Heart right ventricle (tissue), 16 donors: ENCODE results near the gene DPYSL3. TPM values are rescaled to one million over a fixed set of nuclear protein-coding genes. Genes with fewer than 3 reads are reported as not detected.

Experiments
- ATAC-seq, 8 donors: fragments of 200-7000 bp; cut with Tn5 transposase; one replicate each; pipeline ENCODE4 v1.9.1; 2020; ENCODE audit warnings: mild to moderate bottlenecking in 8 of 8, moderate library complexity in 8 of 8, moderate number of reproducible peaks in 1 of 8
- DNase-seq, 2 donors: peaks; one replicate each; pipeline ENCODE4 v3.0.0-alpha.2; 2020
- H3K27ac ChIP-seq, 10 donors: fragments of 200-600 bp; sonication (generic) in 2 of 10; one replicate each; pipeline versions ENCODE4 v1.5.0 to v1.8.0; 2020 to 2022; ENCODE audit warnings: mild to moderate bottlenecking in 3 of 10
- H3K27me3 ChIP-seq, 7 donors: fragments of 200-600 bp; one replicate each; pipeline ENCODE4 v1.8.0; 2021 to 2022; ENCODE audit warnings: mild to moderate bottlenecking in 2 of 7
- H3K36me3 ChIP-seq, 9 donors: fragments of 200-600 bp; sonication (generic) in 1 of 9; one replicate each; pipeline versions ENCODE4 v1.5.0 to v1.8.0; 2020 to 2022; ENCODE audit warnings: mild to moderate bottlenecking in 2 of 9
- H3K4me1 ChIP-seq, 9 donors: fragments of 200-600 bp; sonication (generic) in 1 of 9; one replicate each; pipeline versions ENCODE4 v1.5.0 to v1.8.0; 2020 to 2022; ENCODE audit warnings: mild to moderate bottlenecking in 4 of 9
- H3K4me3 ChIP-seq, 10 donors: fragments of 200-600 bp; sonication (generic) in 2 of 10; one replicate each; pipeline versions ENCODE4 v1.5.0 to v1.8.0; 2020 to 2022; ENCODE audit warnings: mild to moderate bottlenecking in 7 of 10, moderate library complexity in 2 of 10
- H3K9me3 ChIP-seq, 11 donors: fragments of 200-600 bp in 10 of 11; sonication (generic) in 2 of 11; one replicate each; pipeline versions ENCODE4 v1.5.0 to v1.8.0; 2013 to 2022; ENCODE audit warnings: mild to moderate bottlenecking in 2 of 11, control low read depth in 1 of 11, moderate library complexity in 1 of 11
- WGBS, 2 donors: extraction: QIAGEN DNeasy Blood & Tissue Kit; methylation state at CpG; one replicate each; pipeline ENCODE4 v1.1.7; 2013; ENCODE audit warnings: inconsistent platforms in 1 of 2; 5-methylcytosine and 5-hydroxymethylcytosine counted together
- intact Hi-C, 10 donors: fragments of 100-400 bp; cut with DNase I; formaldehyde crosslinking; loops; one replicate each; pipeline versions ENCODE4 v1.11.1 to v1.14.2; 2022
- polyA plus RNA-seq, 2 donors: library from polyadenylated mRNA; stranded (reverse); fragments of 200-250 nt; gene quantifications; one replicate each; pipeline ENCODE4 v1.2.3, GENCODE V29; 2013
- total RNA-seq, 10 donors: library from RNA; stranded (reverse); fragmentation: NEBNext Ultra II Directional in 3 of 10; extraction: Animal tissue kit (Norgen Biotek cat#: 25700) in 3 of 10; gene quantifications; one replicate each; pipeline versions ENCODE4 v1.2.1 to v1.2.4, GENCODE V29; 2021 to 2023
- TF ChIP-seq, protein P1 (sequence below), 9 donors: fragments of 200-600 bp; sonication (generic) in 2 of 9; IDR thresholded peaks; one replicate each; pipeline versions ENCODE4 v1.5.0 to v1.8.0; 2021 to 2022; ENCODE audit warnings: antibody characterized with exemption in 9 of 9, mild to moderate bottlenecking in 5 of 9, moderate library complexity in 1 of 9
- donor health status: Arrhythmogenic right ventricular cardiomyopathy.
- donor health status: ischemic (EF 13 %, LVEDD 7.1; RV severe dilation, severe dysfunction).
- donor health status: healthy with polysubstance abuse.
- donor health status: DM: no; HTN: yes; CAD: no.
- donor health status: DM: no; HTN: no; CAD: no.
- donor health status: ischemic (EF 25% LVEDD 6.9; RV normal size, moderate dysfunction).
- donor health status: ischemic (EF 25% LVEDD 5.7; RV mildly dilated, moderate dysfunction).
- donor health status: healthy.
- donor health status: DM: yes; HTN: yes; CAD: no.
- donor health status: Ischemic cardiomyopathy.
- donor health status: ischemic (EF 35%, LVEDD 5.7; RV mildly dilated, moderate dysfunction).
- donor health status: nonischemic (EF 11% LVEDD 7.7; RV severe dilation, severe dysfunction).
- donor health status: DM: yes; HTN: yes; CAD: no.
- donor health status: PGD.
- donor health status: ischemic (EF 29% LVEDD 5.4; RV normal size, mild dysfunction).
- donor health status: nonischemic (EF 23%, LVEDD 6.1; RV moderate dilation, normal function).

DPYSL3 gene
- total and polyA plus RNA-seq, 12 donors, result 15.2 to 27.4 (median 20.3) TPM

DNA sequence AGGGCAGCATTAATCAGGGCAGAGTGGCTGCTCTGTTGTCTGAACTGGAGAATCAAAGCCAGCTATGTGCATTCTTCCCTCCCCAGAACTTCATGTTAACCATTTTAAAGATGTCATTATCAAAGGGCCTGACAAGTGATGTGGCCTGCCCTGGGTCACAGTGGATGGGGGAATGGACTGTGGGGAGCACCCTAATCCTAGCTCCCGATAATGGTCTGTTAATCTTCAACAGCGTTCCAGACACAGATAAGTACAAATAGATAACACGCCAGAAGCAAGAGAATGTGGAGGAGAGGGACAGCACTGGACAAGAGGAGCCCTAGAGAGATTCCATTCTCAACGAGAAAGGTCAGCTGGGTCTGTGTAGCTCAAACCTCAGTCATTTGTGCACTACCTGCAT is 77.5 kb downstream of the DPYSL3 start:
- WGBS, 2 donors, result 45 to 46% methylated on average over 4 of the region's 4 CpGs
- TF ChIP-seq, protein P1, sequence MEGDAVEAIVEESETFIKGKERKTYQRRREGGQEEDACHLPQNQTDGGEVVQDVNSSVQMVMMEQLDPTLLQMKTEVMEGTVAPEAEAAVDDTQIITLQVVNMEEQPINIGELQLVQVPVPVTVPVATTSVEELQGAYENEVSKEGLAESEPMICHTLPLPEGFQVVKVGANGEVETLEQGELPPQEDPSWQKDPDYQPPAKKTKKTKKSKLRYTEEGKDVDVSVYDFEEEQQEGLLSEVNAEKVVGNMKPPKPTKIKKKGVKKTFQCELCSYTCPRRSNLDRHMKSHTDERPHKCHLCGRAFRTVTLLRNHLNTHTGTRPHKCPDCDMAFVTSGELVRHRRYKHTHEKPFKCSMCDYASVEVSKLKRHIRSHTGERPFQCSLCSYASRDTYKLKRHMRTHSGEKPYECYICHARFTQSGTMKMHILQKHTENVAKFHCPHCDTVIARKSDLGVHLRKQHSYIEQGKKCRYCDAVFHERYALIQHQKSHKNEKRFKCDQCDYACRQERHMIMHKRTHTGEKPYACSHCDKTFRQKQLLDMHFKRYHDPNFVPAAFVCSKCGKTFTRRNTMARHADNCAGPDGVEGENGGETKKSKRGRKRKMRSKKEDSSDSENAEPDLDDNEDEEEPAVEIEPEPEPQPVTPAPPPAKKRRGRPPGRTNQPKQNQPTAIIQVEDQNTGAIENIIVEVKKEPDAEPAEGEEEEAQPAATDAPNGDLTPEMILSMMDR (IDR thresholded peaks at IDR 0.05), result no peak
- no peaks in the 10 kb centered on the region for H3K36me3 ChIP-seq
- no peaks in the 10 kb centered on the region for H3K27me3 ChIP-seq
- H3K4me3 ChIP-seq, result no peak overlapping the region
- intact Hi-C loops, result no loop called here
- H3K4me1 ChIP-seq, result peaks cover 0 to 74% (median 26%) of the 10 kb centered on the region in 9 donors
- H3K9me3 ChIP-seq, result no peaks in the 10 kb centered on the region
- DNase-seq (no peak), ATAC-seq (peak in 1 of 8 donors; percentile 27)
- peak overlapping the region in 1 of 10 donors; percentile 2 for H3K27ac ChIP-seq

DNA sequence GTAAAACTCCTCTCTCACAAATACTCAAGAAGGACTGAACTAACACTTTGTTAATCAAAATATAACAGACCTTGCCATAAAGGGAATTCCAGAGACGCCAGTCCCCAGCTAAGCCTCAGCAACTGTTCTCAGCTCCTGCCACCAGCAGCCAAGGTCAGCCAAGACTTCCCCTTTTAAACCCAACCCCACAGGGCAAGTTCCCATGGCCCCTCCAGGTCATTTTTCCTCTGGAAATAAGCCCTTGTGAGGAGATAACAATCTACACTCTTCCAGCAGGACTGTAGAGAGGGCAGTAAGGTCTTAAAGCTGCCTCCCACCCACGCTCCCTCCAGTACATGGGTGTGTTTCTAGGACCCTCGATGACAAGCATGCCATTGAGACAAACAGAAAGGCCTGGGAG is 78.3 kb downstream of the DPYSL3 start:
- TF ChIP-seq, protein P1 (IDR thresholded peaks at IDR 0.05), result no peak
- Histone ChIP-seq H3K27me3 (no peaks in the 10 kb centered on the region), H3K27ac (peak overlapping the region in 1 of 10 donors; percentile 8), H3K4me1 (peaks cover 0 to 70% (median 24%) of the 10 kb centered on the region in 9 donors), H3K36me3 (no peaks in the 10 kb centered on the region), H3K9me3 (no peaks in the 10 kb centered on the region), H3K4me3 (no peak overlapping the region)
- 62 to 72% methylated on average over 3 of the region's 3 CpGs for WGBS, 2 donors
- intact Hi-C loops, result no loop called here
- ATAC-seq (no peak), DNase-seq (no peak)

DNA sequence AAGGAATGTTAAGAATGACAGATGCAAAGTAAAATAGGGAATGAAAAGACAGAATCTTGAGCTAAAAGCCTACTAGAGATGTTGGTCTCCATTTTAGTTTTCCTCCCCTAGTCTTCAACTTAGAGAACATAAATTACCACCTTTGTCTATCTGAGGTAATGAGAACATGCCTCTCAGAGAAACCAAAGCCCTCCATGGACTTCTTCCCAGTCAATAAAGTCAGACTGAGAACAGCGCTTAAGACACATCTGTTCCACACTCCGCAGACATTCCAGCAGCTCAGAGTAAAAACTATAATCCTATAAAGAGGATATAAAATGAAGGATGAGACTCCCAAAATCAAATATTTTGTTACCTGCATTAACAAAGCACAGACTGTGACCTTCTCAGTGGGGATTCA is 79.2 kb downstream of the DPYSL3 start:
- WGBS, 2 donors, result 89 to 90% methylated on average over 2 of the region's 2 CpGs
- TF ChIP-seq, protein P1 (IDR thresholded peaks at IDR 0.05), result no peak
- H3K4me3 ChIP-seq, result no peak overlapping the region
- no peaks in the 10 kb centered on the region for H3K36me3 ChIP-seq
- no peaks in the 10 kb centered on the region for H3K9me3 ChIP-seq
- no peaks in the 10 kb centered on the region for H3K27me3 ChIP-seq
- H3K4me1 ChIP-seq, result peaks cover 0 to 65% (median 19%) of the 10 kb centered on the region in 9 donors
- DNase-seq, result no peak
- H3K27ac ChIP-seq, result no peak overlapping the region
- no peak for ATAC-seq
- intact Hi-C loops, result no loop called here

DNA sequence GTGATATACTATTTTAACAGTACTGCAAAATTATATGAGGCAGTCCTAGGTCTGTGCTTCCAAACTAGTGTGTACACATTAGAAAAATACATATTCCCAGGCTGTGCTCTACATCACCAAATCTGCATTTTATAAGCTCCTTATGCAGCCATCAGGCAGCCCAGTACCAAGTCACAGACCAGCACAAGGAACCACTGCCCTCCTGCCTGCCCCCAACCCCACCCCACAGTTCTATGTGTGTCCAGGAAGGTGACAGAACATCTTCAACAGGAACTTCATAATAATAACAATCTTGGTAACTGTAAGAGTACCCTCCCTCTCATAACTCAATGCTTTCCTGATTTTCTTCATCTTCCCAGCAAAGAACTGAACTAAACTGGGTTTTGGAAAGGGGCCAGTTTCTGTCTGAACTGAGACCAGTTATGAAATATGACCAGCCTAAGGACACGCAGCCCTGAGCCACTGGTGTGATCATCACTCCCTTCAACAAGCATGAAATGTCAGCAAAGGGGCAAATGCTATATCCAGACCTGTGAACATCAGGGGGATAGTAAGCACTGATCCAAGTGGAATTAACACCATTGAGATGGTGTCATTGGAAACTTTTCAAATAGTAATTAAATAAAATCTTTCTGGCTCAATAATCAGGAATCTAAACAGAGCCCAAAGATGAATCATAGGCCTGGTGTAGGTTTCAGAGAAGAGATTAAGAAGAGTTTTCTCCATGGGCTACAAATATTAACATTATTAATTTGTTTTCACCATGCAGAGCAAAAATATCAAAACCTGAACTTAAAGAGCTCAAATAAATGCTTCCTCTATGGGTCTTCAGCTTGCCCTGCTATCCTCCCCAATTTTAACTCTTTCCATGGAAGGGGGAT is 82.1 kb downstream of the DPYSL3 start:
- Histone ChIP-seq H3K9me3 (no peaks in the 10 kb centered on the region), H3K4me1 (peaks cover 0 to 47% (median 19%) of the 10 kb centered on the region in 9 donors), H3K4me3 (no peak overlapping the region), H3K27ac (peak overlapping the region in 2 of 10 donors; percentile 10 to 41), H3K27me3 (no peaks in the 10 kb centered on the region), H3K36me3 (peaks cover 0 to 22% (median 0%) of the 10 kb centered on the region in 9 donors)
- DNase-seq (no peak), ATAC-seq (peak in 4 of 8 donors; percentile 7 to 64 (median 43))
- TF ChIP-seq, protein P1 (IDR thresholded peaks at IDR 0.05), result no peak
- intact Hi-C loops, result no loop called here
- 50 to 61% methylated on average over 1 of the region's 1 CpG for WGBS, 2 donors
